Tibial nerve (tissue), 4 donors: ENCODE measurements around the gene ALPL. TPM values are rescaled to one million over a fixed set of nuclear protein-coding genes. Genes with fewer than 3 reads are reported as not detected.

ENCODE experiments used
- DNase-seq, 2 donors: peaks; one replicate each; pipeline ENCODE4 v3.0.0-alpha.2; 2019; ENCODE audit warnings: low spot score in 2 of 2
- H3K27ac ChIP-seq, 4 donors: fragments of 200-600 bp; sonication (generic) in 3 of 4; one replicate each; pipeline ENCODE4 v1.5.1; 2017 to 2019; ENCODE audit warnings: mild to moderate bottlenecking in 1 of 4
- H3K27me3 ChIP-seq, 2 donors: fragments of 200-600 bp; sonication (generic) in 1 of 2; one replicate each; pipeline versions ENCODE4 v1.5.1 to v1.6.0; 2017 to 2019
- H3K36me3 ChIP-seq, 3 donors: fragments of 200-600 bp; sonication (generic); one replicate each; pipeline ENCODE4 v1.5.1; 2018 to 2019
- H3K4me1 ChIP-seq, 4 donors: fragments of 200-600 bp; sonication (generic) in 3 of 4; one replicate each; pipeline ENCODE4 v1.5.1; 2017 to 2019
- H3K4me3 ChIP-seq, 4 donors: fragments of 200-600 bp; sonication (generic) in 3 of 4; one replicate each; pipeline ENCODE4 v1.5.1; 2017 to 2019; ENCODE audit warnings: mild to moderate bottlenecking in 1 of 4, moderate library complexity in 1 of 4
- H3K9me3 ChIP-seq, 4 donors: fragments of 200-600 bp; sonication (generic) in 3 of 4; one replicate each; pipeline ENCODE4 v1.5.1; 2017 to 2019
- CTCF ChIP-seq, 5 experiments: fragments of 200-600 bp in 3 of 5; fragments of 450-650 bp in 2 of 5; sonication (generic) in 3 of 5; IDR thresholded peaks; one replicate each; pipeline ENCODE4 v1.5.1; 2016 to 2019; ENCODE audit warnings: antibody characterized with exemption in 5 of 5, mild to moderate bottlenecking in 3 of 5, moderate library complexity in 2 of 5
- EP300 ChIP-seq, 2 donors: sonication (generic); formaldehyde crosslinking; IDR thresholded peaks; one replicate each; pipeline ENCODE4 v1.6.1; 2017; ENCODE audit warnings: antibody characterized with exemption in 2 of 2, mild to moderate bottlenecking in 1 of 2
- POLR2A ChIP-seq, 2 donors: fragments of 450-650 bp; IDR thresholded peaks; one replicate each; pipeline ENCODE4 v1.6.1; 2017; ENCODE audit warnings: antibody characterized with exemption in 2 of 2, mild to moderate bottlenecking in 2 of 2, moderate library complexity in 2 of 2
- WGBS, 2 donors: methylation state at CpG; one replicate each; pipeline ENCODE4 v1.1.5; 2018; 5-methylcytosine and 5-hydroxymethylcytosine counted together
- total RNA-seq, 4 donors: library from RNA; depleted of rRNA; stranded (reverse); fragments of >200 nt; gene quantifications; one replicate each; pipeline ENCODE4 v1.1.0, GENCODE V29; 2016

Gene ALPL
- total RNA-seq, 4 donors from 2014 or later: 3.9 to 19.2 (median 7.5) TPM

- DNase-seq: no peak
- TF ChIP-seq CTCF (IDR thresholded peaks at IDR 0.05) (no peak), POLR2A (IDR thresholded peaks at IDR 0.05) (no peak), EP300 (IDR thresholded peaks at IDR 0.05) (no peak)
- H3K27ac ChIP-seq: peak overlapping the region in 1 of 4 donors; percentile 3
- peaks cover 0 to 16% (median 1%) of the 10 kb centered on the region in 4 donors for H3K4me1 ChIP-seq
- no peaks in the 10 kb centered on the region for H3K27me3 ChIP-seq
- 79 to 80% methylated on average over 11 of the region's 11 CpGs for WGBS, 2 donors
- H3K4me3 ChIP-seq: no peak overlapping the region
- H3K9me3 ChIP-seq: peaks cover 0 to 7% (median 0%) of the 10 kb centered on the region in 4 donors
- no peaks in the 10 kb centered on the region for H3K36me3 ChIP-seq
Measured at GRCh38 chr1:21573475-21573874, 64.3 kb downstream of the ALPL start.

- WGBS, 2 donors: 21 to 23% methylated on average over 11 of the region's 11 CpGs
- H3K27ac ChIP-seq: peak overlapping the region in 1 of 4 donors; percentile 3
- no peak overlapping the region for H3K4me3 ChIP-seq
- peaks cover 0 to 7% (median 0%) of the 10 kb centered on the region in 4 donors for H3K9me3 ChIP-seq
- TF ChIP-seq POLR2A (IDR thresholded peaks at IDR 0.05) (no peak), CTCF (IDR thresholded peaks at IDR 0.05) (peak; percentile 23 to 65 (median 36)), EP300 (IDR thresholded peaks at IDR 0.05) (peak; percentile 28 to 32)
- peaks cover 0 to 16% (median 1%) of the 10 kb centered on the region in 4 donors for H3K4me1 ChIP-seq
- H3K36me3 ChIP-seq: no peaks in the 10 kb centered on the region
- H3K27me3 ChIP-seq: no peaks in the 10 kb centered on the region
- peak in 1 of 2 donors; percentile 53 for DNase-seq
Measured at GRCh38 chr1:21573971-21574465, 64.8 kb downstream of the ALPL start.

- no peak for DNase-seq
- no peaks in the 10 kb centered on the region for H3K36me3 ChIP-seq
- H3K4me1 ChIP-seq: peaks cover 0 to 16% (median 1%) of the 10 kb centered on the region in 4 donors
- H3K27ac ChIP-seq: peak overlapping the region in 2 of 4 donors; percentile 44 to 55
- 25 to 29% methylated on average over 24 to 28 of the region's 31 CpGs for WGBS, 2 donors
- no peak overlapping the region for H3K4me3 ChIP-seq
- TF ChIP-seq CTCF (IDR thresholded peaks at IDR 0.05): no peak
- peak in 1 of 2 donors; percentile 9 for TF ChIP-seq EP300 (IDR thresholded peaks at IDR 0.05)
- no peaks in the 10 kb centered on the region for H3K27me3 ChIP-seq
- peaks cover 0 to 8% (median 0%) of the 10 kb centered on the region in 4 donors for H3K9me3 ChIP-seq
Measured at GRCh38 chr1:21574466-21575151, 65.4 kb downstream of the ALPL start.

DNA sequence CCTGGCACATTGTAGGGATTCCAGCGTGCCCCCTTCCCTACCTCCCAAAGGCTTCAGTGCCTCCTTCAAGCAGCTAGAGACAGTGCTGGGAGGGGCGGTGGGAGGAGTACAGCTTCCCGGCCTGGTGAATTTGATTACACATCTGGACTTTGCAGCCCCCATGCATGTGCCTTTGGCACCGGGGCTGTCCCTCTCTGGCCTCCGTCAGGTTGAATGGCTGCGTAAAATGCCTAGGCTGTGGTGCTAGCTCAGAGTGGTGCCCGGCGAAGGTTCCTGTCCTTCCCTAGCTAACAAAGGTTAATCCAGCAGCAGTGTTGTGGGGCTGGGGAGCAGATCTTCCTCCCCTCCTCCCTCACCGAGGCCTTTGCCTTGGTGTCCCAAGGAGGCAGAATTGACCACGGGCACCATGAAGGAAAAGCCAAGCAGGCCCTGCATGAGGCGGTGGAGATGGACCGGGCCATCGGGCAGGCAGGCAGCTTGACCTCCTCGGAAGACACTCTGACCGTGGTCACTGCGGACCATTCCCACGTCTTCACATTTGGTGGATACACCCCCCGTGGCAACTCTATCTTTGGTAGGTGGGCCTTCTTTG, 66.2 kb downstream of the ALPL start:
- Histone ChIP-seq H3K4me3 (no peak overlapping the region), H3K36me3 (no peaks in the 10 kb centered on the region), H3K9me3 (peaks cover 0 to 15% (median 0%) of the 10 kb centered on the region in 4 donors), H3K27ac (peak overlapping the region in 1 of 4 donors; percentile 44), H3K4me1 (peaks cover 0 to 16% (median 1%) of the 10 kb centered on the region in 4 donors), H3K27me3 (no peaks in the 10 kb centered on the region)
- WGBS, 2 donors: 90% methylated on average over 16 to 18 of the region's 18 CpGs
- no peak for TF ChIP-seq POLR2A (IDR thresholded peaks at IDR 0.05)
- TF ChIP-seq EP300 (IDR thresholded peaks at IDR 0.05): no peak
- no peak for TF ChIP-seq CTCF (IDR thresholded peaks at IDR 0.05)
- DNase-seq: no peak
